Fibroblast of lung (primary cell): ENCODE results near the gene TBC1D3E. TPM values are rescaled to one million over a fixed set of nuclear protein-coding genes. Genes with fewer than 3 reads are reported as not detected.

ENCODE experiments used
- polyA plus RNA-seq, 2 donors: library from polyadenylated mRNA; depleted of rRNA in 1 of 2; stranded (reverse) in 1 of 2; unstranded in 1 of 2; fragments of >200 nt; gene quantifications; 2 replicates each; pipeline ENCODE4 v1.2.1, GENCODE V29; 2011 to 2012; ENCODE audit warnings: missing spikeins in 1 of 2
- total RNA-seq: library from RNA; depleted of rRNA; stranded (reverse); fragments of >200 nt; gene quantifications from 2 replicates; pipeline ENCODE4 v1.2.1, GENCODE V29; 2014

TBC1D3E gene
- total and polyA plus RNA-seq, 2 donors (not counting 1 experiment from before 2014, with no cell fraction given): not detected

Other genes with a start within 250 kb of the TBC1D3E start
- not detected in 2 replicates for gene TBC1D3K, start 203.5 kb upstream of the TBC1D3E start, total RNA-seq
- not detected in 2 replicates for gene TBC1D3K, start 203.5 kb upstream of the TBC1D3E start, polyA plus RNA-seq
- gene TBC1D3L, start 138.9 kb upstream of the TBC1D3E start, total RNA-seq: 1.8 and 4.8 TPM in 2 replicates
- 3.2 and 5.3 TPM in 2 replicates for gene TBC1D3L, start 138.9 kb upstream of the TBC1D3E start, polyA plus RNA-seq
- 0.77 TPM in 1 of 2 replicates, not detected in the other for gene TBC1D3D, start 124.0 kb upstream of the TBC1D3E start, total RNA-seq
- gene TBC1D3D, start 124.0 kb upstream of the TBC1D3E start, polyA plus RNA-seq: 0.02 and 0.11 TPM in 2 replicates
- gene TBC1D3C, start 59.3 kb upstream of the TBC1D3E start, total RNA-seq: 1.3 TPM in 1 of 2 replicates, not detected in the other
- not detected in 2 replicates for gene TBC1D3C, start 59.3 kb upstream of the TBC1D3E start, polyA plus RNA-seq
- not detected in 2 replicates for gene TBC1D3, start 64.6 kb downstream of the TBC1D3E start, total RNA-seq
- not detected in 2 replicates for gene TBC1D3, start 64.6 kb downstream of the TBC1D3E start, polyA plus RNA-seq
- 34.7 and 35.4 TPM in 2 replicates for gene MRPL45, start 169.2 kb downstream of the TBC1D3E start, total RNA-seq
- 56.1 and 59.6 TPM in 2 replicates for gene MRPL45, start 169.2 kb downstream of the TBC1D3E start, polyA plus RNA-seq
- under 0.01 TPM in 2 replicates for gene GPR179, start 216.0 kb downstream of the TBC1D3E start, total RNA-seq
- gene GPR179, start 216.0 kb downstream of the TBC1D3E start, polyA plus RNA-seq: not detected in 2 replicates
- 9.4 and 9.8 TPM in 2 replicates for gene SOCS7, start 223.9 kb downstream of the TBC1D3E start, total RNA-seq
- gene SOCS7, start 223.9 kb downstream of the TBC1D3E start, polyA plus RNA-seq: 4.8 and 5.2 TPM in 2 replicates